ENCODE data around the gene PPAN.

The PPAN gene

DNA sequence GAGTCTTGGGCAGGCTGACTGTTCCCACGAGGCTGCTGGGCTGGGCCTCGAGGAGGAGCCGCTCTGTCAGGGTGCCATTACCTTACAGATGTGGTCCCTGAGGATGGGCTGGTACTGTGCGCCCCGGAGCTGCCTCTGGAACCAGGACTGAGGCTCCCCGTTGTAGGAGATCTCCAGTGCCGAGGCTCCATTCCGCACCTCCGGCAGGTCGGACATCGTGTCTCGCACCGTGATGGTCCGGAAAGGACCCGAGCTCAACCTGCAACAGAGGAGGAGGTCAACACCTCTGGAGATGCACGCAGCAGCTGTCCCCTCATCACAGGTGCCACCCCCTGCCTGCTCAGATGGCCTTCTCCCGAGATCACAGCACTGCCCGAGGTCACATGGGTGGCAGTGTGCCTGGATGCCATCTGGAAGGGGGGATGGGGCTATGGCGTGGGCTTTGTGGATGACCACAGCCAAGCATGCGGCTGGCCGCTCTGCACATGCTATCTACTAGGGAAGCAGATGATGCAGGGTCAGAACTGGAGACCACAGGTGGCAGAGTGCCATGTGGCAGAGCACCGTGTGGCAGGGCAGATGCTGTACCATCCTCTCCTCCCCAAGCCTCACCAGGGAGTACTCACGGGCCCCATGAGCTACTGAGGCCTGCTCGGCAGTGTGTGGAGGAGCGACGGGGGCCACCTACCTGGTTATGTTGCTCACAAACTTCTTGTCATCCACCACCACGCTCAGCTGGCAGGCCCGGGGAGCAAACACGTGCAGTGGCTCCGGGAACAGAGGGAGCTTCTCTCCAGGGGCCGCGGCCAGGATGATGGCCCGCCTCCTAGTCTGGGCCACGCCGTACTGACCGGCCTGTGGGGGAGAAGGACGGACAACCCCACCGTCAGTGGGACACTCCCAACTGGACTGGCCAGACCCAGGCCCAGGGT is 31.9 kb downstream of the PPAN start:
- in situ Hi-C loops (cut with MboI; ENCODE audit: low sequenced_read_pairs) = no loop called here

DNA sequence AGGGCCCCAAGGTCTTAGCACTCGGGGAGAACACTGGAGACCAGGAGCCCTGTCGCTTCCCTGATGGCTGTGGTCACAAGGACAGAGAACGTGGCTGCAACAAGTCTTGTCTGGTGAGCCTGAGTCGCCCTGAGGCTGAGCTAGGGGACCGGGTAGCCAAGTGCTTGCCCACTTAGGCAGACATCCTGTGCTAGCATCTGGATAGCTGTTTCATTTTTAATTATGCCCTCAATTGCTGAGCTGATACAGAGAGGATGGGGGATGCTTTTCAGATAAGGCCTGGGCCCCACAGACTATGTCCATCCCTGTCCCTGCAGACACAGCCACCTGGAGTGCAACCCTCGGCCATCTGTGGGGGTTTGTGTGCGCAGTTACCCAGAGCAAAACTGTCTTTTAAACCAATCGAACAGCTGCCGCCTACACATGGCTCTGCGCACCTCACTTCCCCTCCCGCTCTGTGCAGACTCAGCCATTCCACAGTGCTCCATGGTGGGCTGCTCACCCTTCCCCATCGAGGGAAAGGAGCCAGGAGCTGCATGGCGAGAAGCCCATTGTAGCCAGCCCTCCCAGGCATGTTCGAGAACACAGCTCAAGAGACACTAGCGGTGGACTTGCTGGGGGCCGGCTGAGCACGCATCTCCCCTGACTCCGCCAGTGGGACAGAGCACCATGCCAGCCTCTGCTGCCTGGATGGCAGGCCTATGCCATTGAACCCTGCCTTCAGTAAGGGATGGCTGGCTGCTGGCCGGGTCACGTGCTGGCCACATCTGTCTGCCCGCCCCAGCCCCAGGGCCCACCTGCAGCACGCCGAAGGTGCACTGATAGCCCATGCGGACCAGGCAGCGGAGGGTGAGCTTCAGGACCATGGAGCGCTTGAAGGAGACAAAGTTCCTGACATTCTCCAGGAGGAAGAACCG is 33.0 kb downstream of the PPAN start:
- in situ Hi-C loops (cut with MboI; ENCODE audit: low sequenced_read_pairs) = no loop called here

DNA sequence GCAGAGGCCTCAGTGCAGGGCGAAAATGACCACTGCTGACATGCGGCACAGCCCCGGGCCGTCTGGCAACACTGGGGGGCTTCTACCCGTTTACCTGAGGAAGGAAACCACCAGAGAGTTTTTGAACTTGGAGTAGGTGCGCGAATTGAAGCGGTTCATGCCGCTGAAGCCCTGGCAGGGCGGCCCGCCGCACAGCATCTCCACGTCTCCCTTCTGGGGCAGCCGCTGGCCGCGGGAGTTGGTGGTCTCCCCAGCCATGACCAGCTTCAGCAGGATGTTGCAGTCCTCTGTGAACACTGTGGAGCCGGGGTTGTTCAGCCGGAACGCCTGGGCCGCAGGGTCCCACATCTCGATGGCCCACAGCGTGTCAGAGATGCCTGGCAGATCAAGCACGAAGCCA is 33.8 kb downstream of the PPAN start:
- in situ Hi-C loops (cut with MboI; ENCODE audit: low sequenced_read_pairs) = no loop called here

DNA sequence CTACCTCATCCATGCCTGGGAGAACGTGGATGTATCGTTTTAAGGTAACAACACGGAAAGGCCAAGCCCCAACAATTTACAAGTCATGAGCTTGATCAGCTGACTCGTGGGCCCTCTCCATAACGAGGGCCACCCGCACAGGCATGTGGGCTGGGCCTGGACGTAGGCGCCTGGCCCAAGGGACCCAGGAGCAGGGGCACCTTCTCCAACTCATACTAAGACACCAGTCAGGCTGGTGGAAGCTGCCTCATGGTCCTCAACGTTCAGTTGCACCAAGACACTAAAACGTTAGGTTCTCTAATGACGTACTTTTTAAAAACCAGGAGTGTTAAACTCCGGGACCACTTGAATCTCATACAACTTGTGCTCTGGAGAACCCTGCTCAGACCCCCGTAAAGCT is 35.3 kb downstream of the PPAN start:
- in situ Hi-C loops (cut with MboI; ENCODE audit: low sequenced_read_pairs) = no loop called here

DNA sequence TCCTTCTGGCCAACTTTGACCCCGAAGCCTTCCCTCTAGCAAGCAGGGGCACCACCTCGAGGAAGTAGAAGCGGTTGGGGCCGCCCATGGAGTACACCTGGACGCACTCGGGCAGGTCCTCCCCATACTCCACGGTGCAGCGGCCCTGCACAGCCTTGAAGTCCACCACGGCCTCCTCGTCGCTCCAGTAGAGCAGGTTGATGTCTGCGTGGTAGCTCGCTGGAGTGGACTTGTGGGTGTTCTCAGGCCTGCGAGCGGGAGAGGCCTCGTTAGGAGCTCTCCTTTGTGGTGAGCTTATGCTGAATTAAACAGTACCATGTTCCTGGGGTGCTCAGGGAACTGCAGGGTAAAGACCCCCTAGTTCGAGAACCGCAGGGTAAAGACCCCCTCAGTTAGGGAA is 35.8 kb downstream of the PPAN start:
- in situ Hi-C loops (cut with MboI; ENCODE audit: low sequenced_read_pairs) = no loop called here

DNA sequence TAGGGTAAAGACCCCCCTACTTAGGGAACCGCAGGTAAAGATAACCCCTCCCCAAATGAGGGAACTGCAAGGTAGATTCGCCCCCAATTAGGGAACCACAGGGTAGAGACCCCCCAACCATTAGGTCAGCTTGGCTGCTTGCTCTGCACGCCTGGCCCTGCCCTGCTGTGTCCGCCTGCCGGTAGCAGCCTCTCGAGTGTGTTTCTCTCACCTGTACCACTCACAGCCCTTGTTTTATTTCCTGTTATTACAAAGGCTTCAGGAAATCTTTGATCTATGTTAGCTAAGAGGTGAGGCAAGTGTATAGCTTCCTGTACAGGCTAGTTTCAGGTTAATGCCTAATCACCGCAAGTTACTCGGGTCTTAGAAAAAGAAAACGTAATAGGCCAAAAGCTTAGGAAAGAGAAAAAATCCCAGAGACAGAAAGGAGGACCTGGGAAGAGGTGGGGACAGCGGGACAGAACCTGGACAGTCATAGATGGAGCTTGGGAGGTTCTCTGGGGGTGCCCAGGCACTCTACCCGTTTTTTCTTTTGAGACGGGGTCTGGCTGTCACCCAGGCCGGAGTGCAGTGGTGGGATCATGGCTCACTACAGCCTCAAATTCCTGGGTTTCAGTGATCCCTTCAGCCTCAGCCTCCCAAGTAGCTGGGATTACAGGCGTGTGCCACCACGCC is 36.7 kb downstream of the PPAN start:
- in situ Hi-C loops (cut with MboI; ENCODE audit: low sequenced_read_pairs) = no loop called here

DNA sequence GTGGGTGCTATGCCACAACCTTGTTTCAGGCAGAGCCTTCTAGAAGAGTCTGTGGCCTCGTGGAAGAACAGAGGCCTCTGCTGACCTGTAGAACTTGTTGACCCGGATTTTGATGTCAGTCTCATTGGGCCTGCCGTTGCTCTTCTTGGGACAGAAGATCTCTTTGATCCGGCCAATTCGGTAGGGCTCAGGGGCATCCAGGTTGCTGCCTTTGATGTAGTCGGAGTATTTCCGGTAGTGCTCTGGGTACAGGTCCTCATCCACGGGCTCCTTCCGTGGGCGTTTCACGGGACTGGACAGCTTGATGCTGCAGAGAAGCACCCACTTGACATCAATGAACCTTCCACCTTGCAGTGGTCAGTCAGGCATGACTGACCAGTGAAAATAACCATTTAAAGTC is 37.5 kb downstream of the PPAN start:
- in situ Hi-C loops (cut with MboI; ENCODE audit: low sequenced_read_pairs) = no loop called here

DNA sequence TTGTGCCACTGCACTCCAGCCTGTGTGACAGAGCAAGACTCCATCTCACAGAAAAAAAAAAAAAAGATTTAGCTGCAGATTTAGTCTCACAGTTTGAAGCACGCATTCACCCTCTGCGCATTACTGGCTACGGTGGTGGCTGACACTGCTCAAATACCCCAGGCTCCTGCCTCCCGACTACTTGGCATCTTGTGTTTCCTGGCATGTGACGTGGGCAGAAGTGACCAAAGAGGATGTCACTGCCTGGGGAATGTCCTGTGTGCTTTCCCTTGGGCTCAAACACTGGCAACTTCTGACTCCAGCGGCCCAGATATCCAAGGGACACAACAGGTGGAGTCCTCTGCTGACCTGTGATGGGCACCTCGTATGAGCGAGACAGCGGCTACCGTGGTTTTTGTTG is 38.2 kb downstream of the PPAN start:
- in situ Hi-C loops (cut with MboI; ENCODE audit: low sequenced_read_pairs) = no loop called here

DNA sequence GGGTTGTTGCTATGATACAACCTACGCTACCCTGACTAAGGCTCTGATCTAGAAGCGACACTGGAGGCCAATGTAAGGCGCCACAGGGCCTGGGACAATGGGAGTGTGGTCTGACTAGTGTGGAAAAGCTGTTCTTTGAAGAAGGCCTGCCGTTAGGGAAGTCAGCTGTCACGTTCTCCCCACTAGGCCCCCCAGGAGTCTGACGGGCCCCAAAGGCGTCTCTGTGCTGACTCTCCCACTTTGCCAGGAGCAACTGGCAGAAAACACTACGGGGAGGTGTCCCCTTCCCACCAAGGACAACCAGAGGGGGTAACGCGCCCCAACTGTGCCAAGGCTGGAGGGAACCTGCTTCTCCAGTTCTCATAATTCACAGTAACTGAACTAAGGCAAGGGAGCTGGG is 38.9 kb downstream of the PPAN start:
- in situ Hi-C loops (cut with MboI; ENCODE audit: low sequenced_read_pairs) = no loop called here

DNA sequence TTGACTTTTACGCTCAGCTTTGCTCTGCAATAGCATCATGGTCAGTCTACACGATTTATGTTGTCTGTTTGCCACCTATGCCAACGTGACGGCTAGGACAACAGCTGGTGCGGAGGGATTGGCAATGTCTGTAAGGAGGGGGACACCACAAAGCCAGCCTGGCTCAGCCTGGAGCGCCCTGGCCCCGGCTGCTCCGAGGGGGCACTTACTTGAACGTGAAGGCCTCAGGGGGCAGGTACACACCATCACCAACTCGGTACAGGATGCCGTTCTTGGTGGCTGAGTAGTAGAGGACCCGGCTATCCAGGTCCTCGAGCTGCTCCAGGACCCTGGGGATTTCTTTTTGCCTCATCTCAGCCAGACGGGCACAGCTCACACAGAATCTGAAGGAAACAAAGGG is 40.0 kb downstream of the PPAN start:
- in situ Hi-C loops (cut with MboI; ENCODE audit: low sequenced_read_pairs) = no loop called here

DNA sequence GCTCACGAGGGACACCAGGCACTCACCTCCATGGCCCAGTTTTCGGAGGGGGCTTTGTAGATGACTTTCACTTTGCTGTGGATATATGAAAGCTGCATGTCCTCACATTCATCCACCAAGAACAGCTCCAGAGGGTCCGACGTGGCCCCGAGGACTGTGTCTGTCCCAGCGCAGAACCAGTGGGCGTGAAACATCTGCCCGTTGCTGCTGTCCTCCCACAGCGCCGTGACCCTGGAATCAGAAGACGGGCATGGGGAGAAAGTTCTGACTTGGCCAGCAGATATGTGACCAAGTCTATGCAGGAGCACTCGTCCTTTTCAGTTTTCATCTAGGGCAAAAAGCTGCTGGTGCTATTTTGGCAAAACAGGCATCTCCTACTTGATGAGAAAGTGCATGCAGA is 43.3 kb downstream of the PPAN start:
- in situ Hi-C loops (cut with MboI; ENCODE audit: low sequenced_read_pairs) = no loop called here

DNA sequence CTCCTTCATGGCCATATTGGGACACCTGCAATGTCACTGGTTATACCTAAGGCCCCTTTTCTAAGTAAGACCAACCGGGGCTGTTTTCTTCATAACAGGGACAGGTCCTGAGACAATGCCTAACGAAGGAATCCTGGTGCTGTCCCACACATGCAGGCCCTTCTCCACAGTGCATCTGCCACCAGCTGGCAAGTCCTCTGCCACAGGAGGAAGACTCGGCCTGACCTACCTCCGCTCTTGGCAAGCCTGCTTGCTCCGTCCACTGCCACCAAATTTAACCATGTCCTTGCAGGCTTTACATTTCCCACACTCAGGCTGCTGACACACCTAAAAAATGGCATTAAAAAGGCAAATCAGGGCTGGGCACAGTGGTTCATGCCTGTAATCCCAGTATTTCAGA is 45.4 kb downstream of the PPAN start:
- in situ Hi-C loops (cut with MboI; ENCODE audit: low sequenced_read_pairs) = loop anchor here (25.0 kb wide), 1 partner anchor 961 kb away; no protein-coding TSS in a partner anchor

DNA sequence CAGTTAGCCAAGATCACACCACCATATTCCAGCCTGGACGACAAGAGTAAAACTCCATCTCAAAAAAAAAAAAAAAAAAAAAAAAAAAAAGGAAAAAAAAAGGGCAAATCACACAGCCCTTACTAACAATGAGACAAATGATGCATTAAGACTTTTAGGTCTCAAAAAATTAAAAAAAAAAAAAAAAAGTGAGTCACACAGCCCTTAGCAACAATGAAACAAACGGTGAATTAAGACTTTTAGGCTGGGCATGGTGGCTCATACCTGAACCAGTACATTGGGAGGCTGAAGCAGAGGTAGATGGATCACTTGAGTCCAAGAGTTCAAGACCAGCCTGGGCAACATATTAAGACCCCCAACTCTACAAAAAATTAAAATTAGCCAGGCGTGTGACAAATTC is 45.9 kb downstream of the PPAN start:
- in situ Hi-C loops (cut with MboI; ENCODE audit: low sequenced_read_pairs) = loop anchor here (25.0 kb wide), 1 partner anchor 960 kb away; no protein-coding TSS in a partner anchor

DNA sequence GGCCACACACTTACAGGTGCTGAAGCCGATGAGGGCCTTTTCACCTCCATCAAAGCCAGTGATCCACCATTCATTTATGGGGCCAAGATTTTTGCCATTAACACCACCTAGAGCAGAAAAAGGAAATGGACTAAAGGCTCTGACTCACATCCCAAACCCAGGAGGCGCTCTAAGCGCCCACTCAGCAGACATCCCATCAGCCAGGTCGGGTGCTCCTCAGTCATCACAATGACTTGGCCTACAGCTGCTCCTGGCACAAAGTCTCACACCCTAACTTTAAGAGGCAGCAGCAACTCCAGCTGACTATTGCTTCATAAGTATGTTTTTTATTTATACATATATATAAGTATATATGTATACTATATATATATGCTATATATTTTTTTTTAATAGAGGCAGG is 49.7 kb downstream of the PPAN start:
- in situ Hi-C loops (cut with MboI; ENCODE audit: low sequenced_read_pairs) = loop anchor here (25.0 kb wide), 1 partner anchor 956 kb away; no protein-coding TSS in a partner anchor

DNA sequence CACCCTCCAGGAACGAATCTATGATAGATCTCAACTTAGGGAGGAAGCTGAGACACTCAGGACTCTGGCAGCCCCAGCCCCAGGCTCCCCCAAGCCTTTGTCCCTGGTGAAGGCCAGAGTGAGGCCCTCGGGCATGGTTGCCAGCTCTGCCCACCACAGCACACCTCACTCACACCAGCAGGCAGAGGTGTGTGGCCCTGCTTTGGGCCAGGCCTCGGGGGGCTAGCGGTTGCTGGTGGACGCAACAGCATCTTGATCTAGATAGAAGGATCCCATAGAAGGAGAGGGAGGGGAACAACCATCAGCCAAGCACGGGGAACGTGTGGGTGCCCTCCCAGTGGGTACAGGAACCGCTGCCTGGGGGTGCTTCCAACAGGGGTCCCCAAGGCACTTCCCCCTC is 51.9 kb downstream of the PPAN start:
- in situ Hi-C loops (cut with MboI; ENCODE audit: low sequenced_read_pairs) = loop anchor here (25.0 kb wide), 1 partner anchor 954 kb away; no protein-coding TSS in a partner anchor

DNA sequence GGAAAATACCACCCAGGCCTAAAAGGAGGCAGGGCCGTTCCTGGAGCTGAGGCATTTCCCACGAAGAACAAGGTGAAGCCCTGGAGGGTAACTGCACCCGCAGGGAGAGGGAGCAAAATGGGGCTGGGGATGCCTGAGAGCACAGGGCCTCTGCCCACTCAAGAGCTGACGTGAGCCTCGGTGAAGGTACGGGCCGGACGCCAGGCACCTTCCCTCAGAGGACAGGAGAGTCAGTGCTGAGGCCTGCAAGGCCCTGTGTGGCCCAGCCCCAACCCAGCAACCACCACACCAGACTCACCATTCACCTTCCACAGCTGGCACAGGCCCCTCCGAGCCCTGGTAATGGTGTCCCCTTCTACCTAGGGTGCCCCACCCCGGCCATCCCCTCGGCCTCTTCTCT is 52.3 kb downstream of the PPAN start:
- in situ Hi-C loops (cut with MboI; ENCODE audit: low sequenced_read_pairs) = loop anchor here (25.0 kb wide), 1 partner anchor 954 kb away; no protein-coding TSS in a partner anchor

DNA sequence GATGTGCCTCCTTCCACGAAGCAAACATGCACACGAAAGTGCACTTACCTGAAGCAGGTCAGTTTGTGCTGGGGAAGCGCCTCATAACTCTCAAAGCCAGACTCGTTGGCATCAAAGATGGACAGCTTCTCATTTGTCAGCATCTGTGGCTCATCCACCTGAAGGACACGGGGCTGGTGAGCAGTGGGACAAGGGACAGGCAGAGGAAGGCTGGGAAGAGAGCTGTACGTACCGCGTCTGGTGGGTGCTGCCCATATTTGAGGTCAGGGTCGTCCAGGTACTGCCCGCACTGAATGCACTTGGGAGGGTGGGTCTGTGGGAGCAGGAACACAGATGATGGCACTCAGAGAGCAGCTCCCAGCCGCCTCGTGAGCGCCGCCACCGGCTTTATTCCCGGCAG is 53.4 kb downstream of the PPAN start:
- in situ Hi-C loops (cut with MboI; ENCODE audit: low sequenced_read_pairs) = loop anchor here (25.0 kb wide), 1 partner anchor 953 kb away; no protein-coding TSS in a partner anchor
